SJCRH30 (cell line): ENCODE data around the gene OR2A14. TPM values are rescaled to one million over a fixed set of nuclear protein-coding genes. Genes with fewer than 3 reads are reported as not detected.

Experiments
- total RNA-seq: library from RNA; depleted of rRNA; stranded (reverse); fragments of >200 nt; shearing (Covaris generic); gene quantifications from 2 replicates; pipeline ENCODE4 v1.2.3, GENCODE V29; 2014; rRNA removed

Gene OR2A14
- total RNA-seq, 1 experiment from 2014 or later: not detected

Other genes with a start within 250 kb of the OR2A14 start
- gene TCAF1, start 221.0 kb upstream of the OR2A14 start, total RNA-seq: 69.1 and 72.2 TPM in 2 replicates
- gene OR2F2, start 187.9 kb upstream of the OR2A14 start, total RNA-seq: not detected in 2 replicates
- not detected in 2 replicates for gene OR2F1, start 168.3 kb upstream of the OR2A14 start, total RNA-seq
- gene OR6B1, start 122.9 kb upstream of the OR2A14 start, total RNA-seq: not detected in 2 replicates
- gene OR2A5, start 74.2 kb upstream of the OR2A14 start, total RNA-seq: not detected in 2 replicates
- not detected in 2 replicates for gene OR2A25, start 53.4 kb upstream of the OR2A14 start, total RNA-seq
- gene OR2A12, start 36.9 kb upstream of the OR2A14 start, total RNA-seq: not detected in 2 replicates
- gene OR2A2, start 13.6 kb upstream of the OR2A14 start, total RNA-seq: not detected in 2 replicates
- gene CTAGE4, start 60.3 kb downstream of the OR2A14 start, total RNA-seq: not detected in 2 replicates
- gene ARHGEF35, start 72.7 kb downstream of the OR2A14 start, total RNA-seq: not detected in 2 replicates
- not detected in 2 replicates for gene OR2A42, start 116.4 kb downstream of the OR2A14 start, total RNA-seq
- not detected in 2 replicates for gene OR2A7, start 141.6 kb downstream of the OR2A14 start, total RNA-seq
- gene CTAGE8, start 146.1 kb downstream of the OR2A14 start, total RNA-seq: not detected in 2 replicates
- not detected in 2 replicates for gene OR2A1, start 189.2 kb downstream of the OR2A14 start, total RNA-seq
- not detected in 2 replicates for gene ARHGEF5, start 232.2 kb downstream of the OR2A14 start, total RNA-seq